ENCODE data around the gene RIMBP2. TPM values are rescaled to one million over a fixed set of nuclear protein-coding genes. Genes with fewer than 3 reads are reported as not detected.

RIMBP2 gene
- total and polyA plus RNA-seq, 9 of the 15 experiments (the other 6 are each of a cell fraction or from before 2014, with no cell fraction given), result not detected

DNA sequence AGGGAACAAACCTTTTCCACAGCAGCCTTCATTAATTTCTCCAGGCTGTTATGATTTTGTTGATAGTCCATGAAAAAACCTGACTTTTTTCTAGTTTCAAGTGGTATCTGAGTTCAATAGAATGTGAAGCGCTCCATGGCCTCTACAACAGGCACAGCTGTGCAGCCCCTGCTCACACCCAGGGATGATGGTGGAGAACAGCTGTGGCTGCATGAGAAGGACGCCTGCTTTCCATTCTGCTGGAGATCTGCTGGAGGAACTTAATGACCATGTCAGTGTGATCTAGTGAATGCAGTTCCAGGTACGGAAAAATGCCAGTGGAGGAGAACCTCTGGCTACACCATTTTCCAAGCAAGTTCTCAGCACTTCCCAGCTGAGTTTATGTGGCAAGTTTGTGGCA lies 297.8 kb downstream of the RIMBP2 start (continued):
- TF ChIP-seq JUN (IDR thresholded peaks at IDR 0.05; ENCODE audit: borderline replicate concordance, low read depth, low read length) (no peak), JUN (CRISPR knock-in tag; IDR thresholded peaks at IDR 0.05; ENCODE audit: borderline replicate concordance) (no peak), FOXP1 (CRISPR knock-in tag; IDR thresholded peaks at IDR 0.05) (no peak), CXXC5 (CRISPR knock-in tag; IDR thresholded peaks at IDR 0.05) (no peak), ZNF316 (IDR thresholded peaks at IDR 0.05) (no peak), SMAD3 (CRISPR knock-in tag; conservative IDR thresholded peaks at IDR 0.05) (no peak), ZNF232 (CRISPR knock-in tag; IDR thresholded peaks at IDR 0.05) (no peak), ZSCAN32 (CRISPR knock-in tag; IDR thresholded peaks at IDR 0.05) (no peak), PHTF2 (CRISPR knock-in tag; IDR thresholded peaks at IDR 0.05) (no peak)
- TF ChIP-seq, protein P1, sequence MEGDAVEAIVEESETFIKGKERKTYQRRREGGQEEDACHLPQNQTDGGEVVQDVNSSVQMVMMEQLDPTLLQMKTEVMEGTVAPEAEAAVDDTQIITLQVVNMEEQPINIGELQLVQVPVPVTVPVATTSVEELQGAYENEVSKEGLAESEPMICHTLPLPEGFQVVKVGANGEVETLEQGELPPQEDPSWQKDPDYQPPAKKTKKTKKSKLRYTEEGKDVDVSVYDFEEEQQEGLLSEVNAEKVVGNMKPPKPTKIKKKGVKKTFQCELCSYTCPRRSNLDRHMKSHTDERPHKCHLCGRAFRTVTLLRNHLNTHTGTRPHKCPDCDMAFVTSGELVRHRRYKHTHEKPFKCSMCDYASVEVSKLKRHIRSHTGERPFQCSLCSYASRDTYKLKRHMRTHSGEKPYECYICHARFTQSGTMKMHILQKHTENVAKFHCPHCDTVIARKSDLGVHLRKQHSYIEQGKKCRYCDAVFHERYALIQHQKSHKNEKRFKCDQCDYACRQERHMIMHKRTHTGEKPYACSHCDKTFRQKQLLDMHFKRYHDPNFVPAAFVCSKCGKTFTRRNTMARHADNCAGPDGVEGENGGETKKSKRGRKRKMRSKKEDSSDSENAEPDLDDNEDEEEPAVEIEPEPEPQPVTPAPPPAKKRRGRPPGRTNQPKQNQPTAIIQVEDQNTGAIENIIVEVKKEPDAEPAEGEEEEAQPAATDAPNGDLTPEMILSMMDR (IDR thresholded peaks at IDR 0.05 in 2 of 3, conservative IDR thresholded peaks at IDR 0.05 in 1 of 3; ENCODE audit: insufficient read depth in 2 of 3, low read depth in 1 of 3, low read length in 3 of 3), result no peak
- TF ChIP-seq, protein P2, sequence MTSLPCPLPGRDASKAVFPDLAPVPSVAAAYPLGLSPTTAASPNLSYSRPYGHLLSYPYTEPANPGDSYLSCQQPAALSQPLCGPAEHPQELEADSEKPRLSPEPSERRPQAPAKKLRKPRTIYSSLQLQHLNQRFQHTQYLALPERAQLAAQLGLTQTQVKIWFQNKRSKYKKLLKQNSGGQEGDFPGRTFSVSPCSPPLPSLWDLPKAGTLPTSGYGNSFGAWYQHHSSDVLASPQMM (CRISPR knock-in tag; IDR thresholded peaks at IDR 0.05), result no peak

DNA sequence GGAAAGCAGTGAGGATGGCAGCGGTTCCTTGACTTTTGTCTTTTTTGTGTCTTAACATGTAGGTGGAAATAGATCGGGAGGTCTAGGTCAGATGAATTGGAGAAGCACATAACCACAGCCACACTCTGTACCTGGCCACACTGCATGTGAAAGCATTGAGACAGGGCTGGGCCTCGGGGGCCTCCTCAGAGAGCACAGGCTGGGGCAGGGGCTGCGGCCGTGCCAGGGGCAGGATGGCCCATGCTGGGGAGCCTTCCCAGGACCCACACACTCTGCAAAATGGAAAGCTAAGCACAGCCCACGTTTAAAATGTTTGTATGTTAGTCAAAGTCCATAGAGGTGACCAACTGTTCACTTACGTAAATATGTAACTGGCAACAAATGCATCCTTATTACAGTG lies 301.7 kb downstream of the RIMBP2 start:
- H4K20me1 ChIP-seq (replicated peaks; ENCODE audit: control insufficient read depth, insufficient read depth, low read length), result no peaks in the 10 kb centered on the region
- H3K4me1 ChIP-seq (replicated peaks in 1 of 2; ENCODE audit: control insufficient read depth in 2 of 2, insufficient read depth in 2 of 2, low read length in 2 of 2), result no peaks in the 10 kb centered on the region
- in situ Hi-C loops (cut with MboI) (no loop called here), intact Hi-C loops (cut with micrococcal nuclease) (no loop called here)
- ChIA-PET CTCF (ENCODE audit: low intra/inter-chr PET ratio) (no interaction called here), POLR2A (no interaction called here)
- no peak for DNase-seq (ENCODE audit: extremely low read depth in 1 of 4, low spot score in 3 of 4)
- FAIRE-seq, result no peak
- no peak overlapping the region for H2AFZ ChIP-seq (ENCODE audit: low read depth, low read length)
- WGBS (ENCODE audit: insufficient coverage, low coverage, missing lambda C conversion rate), result 2% methylated on average over 7 of the region's 7 CpGs
- peaks cover 10 to 30% of the 10 kb centered on the region in 2 experiments; a peak in 3 of 5 replicates for H3K27me3 ChIP-seq (ENCODE audit: control insufficient read depth in 2 of 2, insufficient read depth in 2 of 2, low read length in 2 of 2)
- no peaks in the 10 kb centered on the region for H3K36me3 ChIP-seq (ENCODE audit: control insufficient read depth, insufficient read depth, low read length)
- no peaks in the 10 kb centered on the region for H3K9me3 ChIP-seq (replicated peaks; ENCODE audit: control insufficient read depth, insufficient read depth, low read depth, low read length)
- ATAC-seq, result no peak
- no peak overlapping the region for H3K4me3 ChIP-seq
- no TSS peak for BruUV-seq (replicated peaks)
- H3K9ac ChIP-seq (ENCODE audit: insufficient read depth in 1 of 2, low read depth in 2 of 2, low read length in 2 of 2), result no peak overlapping the region
- no peaks in the 10 kb centered on the region for H3K79me2 ChIP-seq (ENCODE audit: control insufficient read depth, insufficient read depth, low read length)
- H3K9me1 ChIP-seq (ENCODE audit: control insufficient read depth, insufficient read depth, low read length), result no peaks in the 10 kb centered on the region
- H3K4me2 ChIP-seq (ENCODE audit: insufficient read depth, low read length), result no peak overlapping the region
- no peak overlapping the region for H3K27ac ChIP-seq (ENCODE audit: extremely low read depth, low read depth, low read length)
- no peak for TF ChIP-seq SRSF9 (IDR thresholded peaks at IDR 0.05; ENCODE audit: borderline replicate concordance, low read depth, low read length)
- TF ChIP-seq, protein P3, sequence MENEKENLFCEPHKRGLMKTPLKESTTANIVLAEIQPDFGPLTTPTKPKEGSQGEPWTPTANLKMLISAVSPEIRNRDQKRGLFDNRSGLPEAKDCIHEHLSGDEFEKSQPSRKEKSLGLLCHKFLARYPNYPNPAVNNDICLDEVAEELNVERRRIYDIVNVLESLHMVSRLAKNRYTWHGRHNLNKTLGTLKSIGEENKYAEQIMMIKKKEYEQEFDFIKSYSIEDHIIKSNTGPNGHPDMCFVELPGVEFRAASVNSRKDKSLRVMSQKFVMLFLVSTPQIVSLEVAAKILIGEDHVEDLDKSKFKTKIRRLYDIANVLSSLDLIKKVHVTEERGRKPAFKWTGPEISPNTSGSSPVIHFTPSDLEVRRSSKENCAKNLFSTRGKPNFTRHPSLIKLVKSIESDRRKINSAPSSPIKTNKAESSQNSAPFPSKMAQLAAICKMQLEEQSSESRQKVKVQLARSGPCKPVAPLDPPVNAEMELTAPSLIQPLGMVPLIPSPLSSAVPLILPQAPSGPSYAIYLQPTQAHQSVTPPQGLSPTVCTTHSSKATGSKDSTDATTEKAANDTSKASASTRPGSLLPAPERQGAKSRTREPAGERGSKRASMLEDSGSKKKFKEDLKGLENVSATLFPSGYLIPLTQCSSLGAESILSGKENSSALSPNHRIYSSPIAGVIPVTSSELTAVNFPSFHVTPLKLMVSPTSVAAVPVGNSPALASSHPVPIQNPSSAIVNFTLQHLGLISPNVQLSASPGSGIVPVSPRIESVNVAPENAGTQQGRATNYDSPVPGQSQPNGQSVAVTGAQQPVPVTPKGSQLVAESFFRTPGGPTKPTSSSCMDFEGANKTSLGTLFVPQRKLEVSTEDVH (IDR thresholded peaks at IDR 0.05; ENCODE audit: low read depth, partially characterized antibody), result no peak
- TF ChIP-seq PTBP1 (IDR thresholded peaks at IDR 0.05; ENCODE audit: low read depth, low read length), result no peak
- no peak for TF ChIP-seq ZFPM2 (CRISPR knock-in tag; IDR thresholded peaks at IDR 0.05)
- no peak for TF ChIP-seq ZNF717 (CRISPR knock-in tag; IDR thresholded peaks at IDR 0.05)
- no peak for TF ChIP-seq NFXL1 (CRISPR knock-in tag; IDR thresholded peaks at IDR 0.05)
- no peak for TF ChIP-seq ZNF780A (CRISPR knock-in tag; IDR thresholded peaks at IDR 0.05)
- TF ChIP-seq, protein P4, sequence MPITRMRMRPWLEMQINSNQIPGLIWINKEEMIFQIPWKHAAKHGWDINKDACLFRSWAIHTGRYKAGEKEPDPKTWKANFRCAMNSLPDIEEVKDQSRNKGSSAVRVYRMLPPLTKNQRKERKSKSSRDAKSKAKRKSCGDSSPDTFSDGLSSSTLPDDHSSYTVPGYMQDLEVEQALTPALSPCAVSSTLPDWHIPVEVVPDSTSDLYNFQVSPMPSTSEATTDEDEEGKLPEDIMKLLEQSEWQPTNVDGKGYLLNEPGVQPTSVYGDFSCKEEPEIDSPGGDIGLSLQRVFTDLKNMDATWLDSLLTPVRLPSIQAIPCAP (CRISPR knock-in tag; IDR thresholded peaks at IDR 0.05; ENCODE audit: borderline replicate concordance), result no peak

Measured in K562 (cell line).